Erythroblast (primary cell): ENCODE results near the gene CREB5.

Source experiments
- GATA1 ChIP-seq: IDR thresholded peaks from 2 replicates; pipeline ENCODE4 v1.6.1; 2011; ENCODE audit warnings: low read depth, mild to moderate bottlenecking, control low read depth, low read length, moderate library complexity
- POLR2A ChIP-seq: IDR thresholded peaks from 2 replicates; pipeline ENCODE4 v1.6.1; 2011; ENCODE audit warnings: mild to moderate bottlenecking, low read length

- no peak for TF ChIP-seq POLR2A
- TF ChIP-seq GATA1, result no peak
Measured at GRCh38 chr7:28873365-28873764, 461.0 kb downstream of the CREB5 start.
